Fibroblast of villous mesenchyme (primary cell): ENCODE measurements around the gene THOP1. TPM values are rescaled to one million over a fixed set of nuclear protein-coding genes. Genes with fewer than 3 reads are reported as not detected.

Source experiments
- DNase-seq: peaks from one replicate; pipeline ENCODE4 v3.0.0-alpha.2; 2010; ENCODE audit warnings: low read depth
- H3K4me3 ChIP-seq: 2 replicates; pipeline ENCODE4 v1.5.1; 2011; ENCODE audit warnings: low read depth, mild to moderate bottlenecking, low read length
- CTCF ChIP-seq: IDR thresholded peaks from 2 replicates; pipeline ENCODE4 v1.5.1; 2012; ENCODE audit warnings: low read depth, mild to moderate bottlenecking, low read length; ENCODE audit not compliant: insufficient read depth
- total RNA-seq: library from RNA; depleted of rRNA; stranded (reverse); fragments of >200 nt; gene quantifications from 2 replicates; pipeline ENCODE4 v1.2.3, GENCODE V29; 2012

The THOP1 gene
- total RNA-seq, 1 donor, result 72.5 TPM

DNA sequence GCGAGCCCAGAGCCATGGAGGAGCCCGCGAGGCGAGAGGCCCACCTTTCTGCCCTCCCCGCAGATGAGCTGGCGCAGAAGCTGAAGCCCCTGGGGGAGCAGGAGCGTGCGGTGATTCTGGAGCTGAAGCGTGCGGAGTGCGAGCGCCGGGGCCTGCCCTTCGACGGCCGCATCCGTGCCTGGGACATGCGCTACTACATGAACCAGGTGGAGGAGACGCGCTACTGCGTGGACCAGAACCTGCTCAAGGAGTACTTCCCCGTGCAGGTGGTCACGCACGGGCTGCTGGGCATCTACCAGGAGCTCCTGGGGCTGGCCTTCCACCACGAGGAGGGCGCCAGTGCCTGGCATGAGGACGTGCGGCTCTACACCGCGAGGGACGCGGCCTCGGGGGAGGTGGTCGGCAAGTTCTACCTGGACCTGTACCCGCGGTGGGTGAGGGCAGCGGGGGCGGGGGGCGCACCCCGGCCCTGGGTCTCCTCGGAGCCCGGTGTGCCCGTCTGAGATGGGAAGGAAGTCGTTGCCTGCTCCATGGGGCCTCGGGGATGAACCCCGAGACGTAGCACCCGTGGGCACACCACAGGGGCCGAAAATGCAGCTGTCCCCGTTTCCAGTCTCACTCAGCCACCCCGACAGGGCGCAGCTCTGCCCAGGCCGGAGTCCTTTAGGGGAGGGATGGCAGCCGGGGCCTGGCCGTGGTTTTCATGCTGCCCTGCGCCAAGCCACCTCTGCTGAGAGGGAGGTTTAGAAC is 22.3 kb downstream of the THOP1 start:
- H3K4me3 ChIP-seq, result no peak overlapping the region
- DNase-seq, result no peak
- TF ChIP-seq CTCF, result no peak

DNA sequence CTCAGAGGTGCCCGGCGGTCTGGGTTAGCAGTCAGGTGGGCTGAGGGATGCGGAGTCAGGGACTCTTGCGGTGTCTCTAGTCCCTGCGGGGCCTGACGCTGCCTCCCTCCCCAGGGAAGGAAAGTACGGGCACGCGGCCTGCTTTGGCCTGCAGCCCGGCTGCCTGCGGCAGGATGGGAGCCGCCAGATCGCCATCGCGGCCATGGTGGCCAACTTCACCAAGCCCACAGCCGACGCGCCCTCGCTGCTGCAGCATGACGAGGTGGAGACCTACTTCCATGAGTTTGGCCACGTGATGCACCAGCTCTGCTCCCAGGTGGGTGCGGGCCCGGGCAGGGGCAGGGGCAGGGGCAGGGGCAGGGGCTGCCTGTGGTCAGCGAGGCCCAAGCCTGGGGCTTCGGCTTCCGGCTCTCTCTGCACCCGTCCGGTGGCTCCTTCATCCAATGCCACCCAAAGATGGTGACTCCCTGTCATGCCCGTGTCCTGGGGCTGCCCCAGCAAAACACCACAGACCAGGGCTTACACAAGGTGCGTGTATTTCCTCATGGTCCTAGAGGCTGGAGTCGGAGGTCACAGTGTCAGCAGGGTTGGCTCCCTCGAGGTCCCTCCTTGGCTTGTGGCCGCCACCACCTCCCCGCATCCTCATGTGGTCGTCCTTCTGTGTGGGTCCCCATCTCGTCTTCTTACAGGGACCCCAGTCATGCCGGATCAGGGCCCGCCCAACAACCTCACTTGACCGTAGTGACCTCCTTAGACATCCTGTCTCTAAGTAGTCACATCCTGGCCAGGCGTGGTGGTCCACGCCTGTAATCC is 23.0 kb downstream of the THOP1 start:
- no peak for TF ChIP-seq CTCF
- no peak for DNase-seq

DNA sequence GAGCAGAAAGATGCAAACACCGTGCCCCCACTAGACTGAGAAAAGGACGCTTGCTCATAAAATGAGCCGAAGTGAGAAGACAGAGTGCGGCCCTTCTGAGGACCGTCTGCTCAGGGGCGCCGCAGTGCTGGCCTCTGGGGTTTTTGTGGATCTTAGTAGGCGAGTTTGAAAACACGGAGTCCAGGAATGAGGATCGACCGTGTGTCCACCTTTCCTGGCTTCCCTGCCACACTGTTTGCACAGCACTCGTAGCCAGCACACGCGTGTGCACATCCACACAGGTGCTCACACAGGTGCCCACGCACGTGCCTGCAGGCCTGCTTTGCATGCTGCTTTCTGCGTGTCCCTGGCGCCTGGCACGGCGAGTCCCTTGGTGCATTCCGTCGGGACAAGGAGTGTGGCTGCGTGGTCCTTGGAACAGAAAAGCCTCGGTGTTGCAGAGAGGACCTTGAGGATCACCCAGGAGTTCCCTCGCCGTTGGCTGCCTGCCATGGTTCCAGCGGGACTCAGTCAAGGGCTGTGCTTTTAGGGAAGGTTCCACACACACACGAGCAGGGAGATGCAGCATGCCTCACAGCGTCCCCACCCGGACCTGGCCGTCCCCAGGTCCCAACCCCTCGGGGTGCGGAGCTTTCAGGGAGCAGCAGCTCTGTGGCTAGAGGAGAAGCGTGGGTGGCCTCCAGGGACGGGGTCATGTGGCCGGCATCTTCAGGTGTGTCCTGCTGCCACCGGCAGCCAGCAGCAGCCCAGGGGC is 24.3 kb downstream of the THOP1 start:
- TF ChIP-seq CTCF, result no peak
- H3K4me3 ChIP-seq, result no peak overlapping the region
- DNase-seq, result no peak

More for the DNA sequence above, 23.0 kb downstream of the THOP1 start:
- no peak overlapping the region for H3K4me3 ChIP-seq

DNA sequence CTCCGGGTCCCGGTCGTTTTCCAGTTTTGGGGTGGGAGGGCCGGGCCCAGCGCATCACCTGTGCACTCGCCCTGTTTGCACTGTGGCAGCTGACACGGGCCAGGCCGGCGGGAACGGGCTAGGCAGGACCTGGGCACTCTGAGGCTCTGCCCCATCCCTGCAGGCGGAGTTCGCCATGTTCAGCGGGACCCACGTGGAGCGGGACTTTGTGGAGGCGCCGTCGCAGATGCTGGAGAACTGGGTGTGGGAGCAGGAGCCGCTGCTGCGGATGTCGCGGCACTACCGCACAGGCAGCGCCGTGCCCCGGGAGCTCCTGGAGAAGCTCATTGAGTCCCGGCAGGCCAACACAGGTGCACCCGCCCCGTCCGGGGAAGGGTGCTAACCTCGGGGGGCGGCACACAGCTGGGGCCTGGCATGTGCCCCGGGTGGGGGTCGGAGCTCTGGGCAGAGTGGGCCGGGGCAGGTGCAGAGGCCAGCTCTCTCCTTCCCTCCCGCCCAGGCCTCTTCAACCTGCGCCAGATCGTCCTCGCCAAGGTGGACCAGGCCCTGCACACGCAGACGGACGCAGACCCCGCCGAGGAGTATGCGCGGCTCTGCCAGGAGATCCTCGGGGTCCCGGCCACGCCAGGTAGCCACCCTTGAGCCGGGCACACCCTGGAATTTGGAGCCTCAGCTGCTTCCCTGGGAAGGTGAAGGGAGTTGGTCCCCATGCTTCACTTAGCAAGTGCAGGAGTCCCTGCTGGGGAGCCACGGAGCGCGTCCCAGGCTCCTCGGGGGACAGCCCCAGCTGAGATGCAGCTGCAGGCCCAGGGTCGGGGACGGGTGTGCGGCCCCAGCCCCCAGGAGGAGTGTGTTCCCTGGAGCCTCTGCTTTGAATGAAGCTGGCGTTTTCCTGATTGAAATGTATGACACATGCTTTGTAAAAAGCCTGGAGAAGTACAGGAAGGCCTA is 25.1 kb downstream of the THOP1 start:
- no peak for TF ChIP-seq CTCF
- no peak overlapping the region for H3K4me3 ChIP-seq
- no peak for DNase-seq

GRCh38 chr19:2811221-2811722 is 26.0 kb downstream of the THOP1 start:
- DNase-seq, result no peak
- no peak overlapping the region for H3K4me3 ChIP-seq

More at GRCh38 chr19:2811221-2811722, 26.0 kb downstream of the THOP1 start:
- no peak for TF ChIP-seq CTCF
